ENCODE results near the gene STK32B. TPM values are rescaled to one million over a fixed set of nuclear protein-coding genes. Genes with fewer than 3 reads are reported as not detected.

Gene STK32B
- total and polyA plus RNA-seq, 12 donors = 0.12 to 0.68 (median 0.34) TPM

DNA sequence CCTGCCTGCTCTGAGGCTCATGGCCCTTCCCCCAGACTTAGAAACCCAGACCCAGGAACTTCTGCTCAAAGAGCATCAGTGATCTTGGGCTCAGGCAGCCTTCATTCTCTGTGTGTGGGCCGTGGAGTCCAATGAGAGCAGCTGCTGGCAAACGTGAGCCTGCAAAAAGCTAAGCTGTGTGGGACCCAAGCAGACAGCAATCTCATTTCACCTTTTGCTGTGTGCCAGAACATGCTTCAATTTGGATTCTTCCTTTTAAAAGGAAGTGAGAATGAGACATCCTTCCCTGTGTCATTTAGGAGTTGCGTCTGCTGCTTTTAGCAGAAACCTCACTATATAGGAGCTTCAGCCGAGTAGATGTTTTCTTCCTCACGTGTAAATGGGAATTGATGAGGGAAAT is 418.6 kb downstream of the STK32B start:
- ATAC-seq (no peak), DNase-seq (no peak)
- Histone ChIP-seq H3K27me3 (no peaks in the 10 kb centered on the region), H3K9me3 (no peaks in the 10 kb centered on the region), H3K27ac (no peak overlapping the region), H3K4me3 (no peak overlapping the region), H3K36me3 (no peaks in the 10 kb centered on the region), H3K4me1 (no peaks in the 10 kb centered on the region)
- intact Hi-C loops (cut with DNase I) = loop anchor here in 3 of 10 donors (2.0 to 10.0 kb wide), 2 partner anchors 35 to 415 kb away; partner anchors contain the start of gene STK32B (in 2 of the 3)
- no peak for TF ChIP-seq CTCF (IDR thresholded peaks at IDR 0.05)
- WGBS, 2 donors = 69 to 77% methylated on average over 5 of the region's 5 CpGs

- no peak for ATAC-seq
- H3K4me3 ChIP-seq = no peak overlapping the region
- intact Hi-C loops (cut with DNase I) = loop anchor here in 1 of 10 donors (2.0 kb wide), 1 partner anchor 34 kb away; no protein-coding TSS in a partner anchor
- 59 to 65% methylated on average over 13 of the region's 13 CpGs for WGBS, 2 donors
- H3K9me3 ChIP-seq = no peaks in the 10 kb centered on the region
- no peaks in the 10 kb centered on the region for H3K4me1 ChIP-seq
- no peaks in the 10 kb centered on the region for H3K36me3 ChIP-seq
- no peak for TF ChIP-seq CTCF (IDR thresholded peaks at IDR 0.05)
- no peaks in the 10 kb centered on the region for H3K27me3 ChIP-seq
- H3K27ac ChIP-seq = no peak overlapping the region
- no peak for DNase-seq
These were observed 419.3 kb downstream of the STK32B start for GRCh38 chr4:5470318-5471198.

- no peak for DNase-seq
- Histone ChIP-seq H3K4me3 (no peak overlapping the region), H3K36me3 (no peaks in the 10 kb centered on the region), H3K27ac (no peak overlapping the region), H3K4me1 (no peaks in the 10 kb centered on the region), H3K27me3 (no peaks in the 10 kb centered on the region), H3K9me3 (no peaks in the 10 kb centered on the region)
- intact Hi-C loops (cut with DNase I) = loop anchor here in 1 of 10 donors (2.0 kb wide), 1 partner anchor 34 kb away; no protein-coding TSS in a partner anchor
- TF ChIP-seq CTCF (IDR thresholded peaks at IDR 0.05) = no peak
- no peak for ATAC-seq
- 71 to 79% methylated on average over 7 of the region's 7 CpGs for WGBS, 2 donors
These were observed 419.9 kb downstream of the STK32B start for GRCh38 chr4:5471206-5471605.

DNA sequence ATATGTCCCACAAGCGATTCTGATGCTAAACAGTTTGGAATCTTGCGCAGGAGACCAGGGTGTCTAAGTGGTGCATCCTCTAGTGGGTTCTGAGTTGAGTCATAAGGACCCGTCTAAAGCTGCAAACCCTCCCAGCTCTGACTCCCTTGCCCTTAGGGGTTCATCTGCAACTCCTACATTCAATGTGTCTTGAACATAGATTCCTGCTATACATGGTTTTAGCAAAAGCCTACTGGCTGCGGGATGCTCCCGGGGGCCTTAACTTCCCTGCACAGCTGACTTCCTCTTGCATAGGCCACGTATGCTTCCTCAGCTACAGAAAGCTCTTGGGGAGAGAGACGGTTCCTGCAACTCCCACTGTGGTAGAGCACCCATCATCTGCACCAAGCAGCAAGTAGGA is 420.4 kb downstream of the STK32B start:
- Histone ChIP-seq H3K9me3 (no peaks in the 10 kb centered on the region), H3K36me3 (no peaks in the 10 kb centered on the region), H3K27me3 (no peaks in the 10 kb centered on the region), H3K27ac (no peak overlapping the region), H3K4me1 (no peaks in the 10 kb centered on the region), H3K4me3 (no peak overlapping the region)
- no peak for DNase-seq
- no peak for TF ChIP-seq CTCF (IDR thresholded peaks at IDR 0.05)
- intact Hi-C loops (cut with DNase I) = loop anchor here in 1 of 10 donors (2.0 kb wide), 1 partner anchor 33 kb away; no protein-coding TSS in a partner anchor
- WGBS, 2 donors = 73 to 75% methylated on average over 7 of the region's 7 CpGs
- ATAC-seq = no peak

All from heart right ventricle (tissue), 16 donors.